Measurements from ENCODE around the gene DDC. TPM values are rescaled to one million over a fixed set of nuclear protein-coding genes. Genes with fewer than 3 reads are reported as not detected.

The DDC gene
- total RNA-seq, 1 donor from 2014 or later, result 0.82 TPM

- FAIRE-seq, result no peak
- no peak for DNase-seq (ENCODE audit: low spot score in 2 of 2)
These were observed 69.5 kb downstream of the DDC start for GRCh38 chr7:50495746-50496145.

- FAIRE-seq, result no peak
These were observed 72.3 kb downstream of the DDC start for GRCh38 chr7:50492770-50493519.

DNA sequence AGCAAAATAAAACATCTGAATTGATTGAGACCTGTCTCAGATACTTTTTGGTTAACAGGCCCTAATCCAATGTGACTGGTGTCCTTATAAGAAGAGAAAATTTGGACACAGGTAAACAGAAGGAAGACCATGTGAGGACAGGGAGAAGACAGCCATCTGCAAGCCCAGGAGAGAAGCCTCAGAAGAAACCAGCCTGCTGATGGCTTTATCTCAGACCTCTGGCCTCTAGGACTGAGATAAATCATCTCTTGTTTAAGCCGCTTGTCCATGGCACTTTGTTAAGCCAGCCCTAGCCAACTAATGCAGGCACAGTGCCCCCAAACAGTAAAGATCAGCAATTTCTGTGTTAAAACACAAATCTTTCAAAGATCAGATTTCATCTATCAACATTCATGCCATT is 73.3 kb downstream of the DDC start:
- no peak for FAIRE-seq
- DNase-seq (ENCODE audit: low spot score in 2 of 2), result no peak

More at GRCh38 chr7:50492770-50493519, 72.3 kb downstream of the DDC start:
- DNase-seq (ENCODE audit: low spot score in 2 of 2), result no peak

DNA sequence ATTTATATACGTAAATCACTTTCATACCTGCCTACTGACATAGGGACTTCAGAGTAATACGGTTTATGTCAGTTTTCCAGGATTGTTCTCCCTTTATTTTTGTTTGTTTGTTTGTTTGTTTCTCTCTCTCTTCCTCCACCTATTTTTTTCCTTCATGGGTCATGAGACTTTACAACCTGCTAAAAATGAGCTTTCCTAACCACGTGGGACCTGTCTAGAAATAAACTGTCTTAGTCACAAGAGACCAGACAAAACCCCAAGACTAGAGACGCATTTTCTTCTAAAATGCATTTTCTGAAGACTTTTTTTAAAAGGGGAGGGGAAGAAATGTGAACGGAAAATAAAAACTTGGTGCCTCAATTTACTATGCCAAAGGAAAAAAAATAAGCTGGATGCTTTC is 74.0 kb downstream of the DDC start:
- no peak for DNase-seq (ENCODE audit: low spot score in 2 of 2)
- FAIRE-seq, result no peak

DNA sequence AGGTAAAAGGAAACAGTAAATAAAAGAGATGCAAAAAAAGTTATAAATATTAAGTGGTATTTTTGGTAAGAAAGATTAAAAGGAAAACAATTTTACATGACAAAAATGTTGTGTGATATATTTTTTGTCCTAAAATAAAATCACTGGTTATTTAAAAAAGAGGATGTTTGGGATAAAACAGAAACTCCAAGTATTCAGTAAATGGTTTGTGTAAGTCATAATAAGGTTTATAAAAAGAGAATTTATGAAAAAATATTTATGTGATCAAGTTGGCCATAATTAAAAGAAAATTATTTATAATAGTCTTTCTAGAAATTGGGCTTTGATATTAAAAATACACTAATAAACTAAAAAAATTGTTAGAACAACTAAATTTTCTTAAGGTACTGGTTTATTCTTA is 76.8 kb downstream of the DDC start:
- no peak for DNase-seq (ENCODE audit: low spot score in 2 of 2)
- FAIRE-seq, result no peak

DNA sequence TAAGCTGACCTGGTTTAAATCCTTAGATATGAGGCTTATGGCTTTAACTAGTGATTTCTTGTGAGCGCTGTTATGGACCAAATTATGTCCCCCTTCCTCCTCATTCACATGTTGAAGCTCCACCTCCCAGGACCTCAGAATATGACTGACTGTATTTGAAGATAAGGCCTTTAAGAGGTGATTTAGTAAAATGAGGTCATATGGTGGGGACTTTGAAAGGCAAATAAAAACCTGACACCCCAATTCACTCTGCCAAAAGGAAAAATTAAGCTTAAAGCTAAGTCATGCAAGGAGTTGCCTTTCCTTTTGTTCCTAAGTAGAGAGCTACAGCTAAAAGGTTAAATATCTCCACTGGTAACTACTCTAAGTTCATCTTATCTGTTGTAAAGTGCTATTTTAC is 78.7 kb downstream of the DDC start:
- DNase-seq (ENCODE audit: low spot score in 2 of 2) (no peak), FAIRE-seq (no peak)

DNA sequence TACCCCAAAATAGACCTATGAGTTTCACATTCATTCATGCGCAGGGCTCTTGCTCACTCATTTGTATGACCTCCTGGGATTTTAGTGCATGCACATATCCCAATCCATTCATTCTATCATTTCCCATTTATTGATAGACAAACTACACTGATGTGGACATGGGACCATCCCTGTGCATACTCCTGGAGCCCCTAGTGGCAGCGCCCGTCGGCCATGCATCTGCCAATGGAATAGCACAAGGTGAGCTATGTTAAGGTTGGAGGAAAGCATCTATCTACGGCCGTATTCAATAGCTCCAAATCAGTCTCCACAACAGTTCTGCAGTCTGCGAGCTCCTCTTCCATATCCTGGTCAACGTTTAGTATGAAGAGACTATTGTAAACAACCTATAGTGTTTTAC is 83.3 kb downstream of the DDC start:
- no peak for DNase-seq (ENCODE audit: low spot score in 2 of 2)
- no peak for FAIRE-seq

GRCh38 chr7:50480797-50481196 is 84.4 kb downstream of the DDC start:
- FAIRE-seq (no peak), DNase-seq (ENCODE audit: low spot score in 2 of 2) (no peak)

GRCh38 chr7:50479743-50480517 is 85.3 kb downstream of the DDC start:
- DNase-seq (ENCODE audit: low spot score in 2 of 2) (no peak), FAIRE-seq (no peak)

DNA sequence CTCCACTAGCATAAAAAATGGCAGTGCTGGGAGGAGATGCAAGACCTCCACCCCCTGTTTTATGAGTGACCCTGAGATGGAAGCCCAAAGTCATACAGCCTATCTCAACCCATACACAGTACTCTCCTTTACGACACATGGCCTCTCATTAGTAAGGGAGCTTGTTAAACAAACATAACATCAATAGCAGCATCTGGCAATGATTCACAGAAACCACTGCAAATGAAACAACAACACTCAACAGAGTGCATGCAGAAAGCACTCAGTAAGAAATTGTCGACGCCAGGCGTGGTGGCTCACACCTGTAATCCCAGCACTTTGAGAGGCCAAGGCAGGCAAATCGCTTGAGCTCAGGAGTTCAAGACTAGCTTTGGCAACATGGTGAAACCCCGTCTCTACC is 87.6 kb downstream of the DDC start:
- no peak for DNase-seq (ENCODE audit: low spot score in 2 of 2)
- FAIRE-seq, result no peak

GRCh38 chr7:50476953-50477625 is 88.1 kb downstream of the DDC start:
- DNase-seq (ENCODE audit: low spot score in 2 of 2), result no peak
- FAIRE-seq, result no peak

DNA sequence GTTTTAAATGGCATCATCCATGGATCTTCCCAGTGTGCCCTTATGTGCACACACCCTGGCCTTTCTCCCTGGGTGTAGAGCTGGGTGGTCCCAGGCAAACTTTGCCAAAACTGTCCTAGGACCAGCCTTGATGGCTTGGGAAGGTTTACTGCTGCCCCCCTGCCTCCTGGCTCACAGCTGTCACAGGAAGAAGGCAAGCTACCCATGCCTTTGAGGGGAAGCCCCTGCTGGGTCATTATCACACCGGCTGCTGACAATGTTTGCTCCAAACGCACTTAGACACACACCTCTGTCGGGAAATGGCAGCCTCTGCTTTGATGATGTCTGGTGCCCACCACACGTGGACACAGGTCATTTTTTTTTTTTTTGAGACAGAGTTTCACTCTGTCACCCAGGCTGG is 89.9 kb downstream of the DDC start:
- DNase-seq (ENCODE audit: low spot score in 2 of 2), result no peak
- no peak for FAIRE-seq

DNA sequence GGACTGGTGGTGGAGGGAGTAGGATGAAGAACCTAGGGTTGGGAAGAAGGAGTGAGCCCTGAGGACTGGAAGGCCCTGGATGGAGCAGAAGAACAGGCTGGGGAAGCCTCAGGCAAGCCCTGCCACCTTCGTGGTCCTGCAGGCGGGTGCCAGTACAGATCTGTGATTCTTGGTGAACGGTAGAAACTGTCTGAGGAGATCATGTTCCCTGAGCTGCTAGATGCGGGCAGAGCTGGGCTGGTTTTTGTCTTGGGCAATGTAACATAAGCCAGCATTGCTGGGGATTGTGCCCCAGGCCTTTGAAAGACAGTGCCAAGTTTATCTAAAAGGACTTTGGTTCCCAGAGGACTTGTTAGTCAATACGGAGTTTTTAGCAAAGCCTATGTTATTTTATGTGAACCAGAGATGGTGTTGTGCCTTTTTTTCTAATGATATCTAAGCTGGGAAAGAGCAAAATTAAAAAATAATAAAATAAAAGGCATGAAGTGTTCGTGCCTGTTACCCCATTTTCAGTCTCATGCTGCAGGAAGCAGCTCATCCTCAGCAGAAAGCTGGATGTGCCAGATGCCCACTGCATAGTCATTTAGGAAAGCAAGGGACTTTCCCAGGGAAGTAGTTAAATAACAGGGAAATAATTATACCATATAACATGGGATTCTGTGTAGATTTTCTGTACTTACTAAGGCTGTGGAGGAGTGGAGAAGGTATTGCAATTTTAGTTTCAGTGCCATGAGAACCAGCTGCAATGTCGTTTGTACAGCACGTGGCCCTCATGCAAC is 90.6 kb downstream of the DDC start:
- DNase-seq (ENCODE audit: low spot score in 2 of 2) (no peak), FAIRE-seq (no peak)

DNA sequence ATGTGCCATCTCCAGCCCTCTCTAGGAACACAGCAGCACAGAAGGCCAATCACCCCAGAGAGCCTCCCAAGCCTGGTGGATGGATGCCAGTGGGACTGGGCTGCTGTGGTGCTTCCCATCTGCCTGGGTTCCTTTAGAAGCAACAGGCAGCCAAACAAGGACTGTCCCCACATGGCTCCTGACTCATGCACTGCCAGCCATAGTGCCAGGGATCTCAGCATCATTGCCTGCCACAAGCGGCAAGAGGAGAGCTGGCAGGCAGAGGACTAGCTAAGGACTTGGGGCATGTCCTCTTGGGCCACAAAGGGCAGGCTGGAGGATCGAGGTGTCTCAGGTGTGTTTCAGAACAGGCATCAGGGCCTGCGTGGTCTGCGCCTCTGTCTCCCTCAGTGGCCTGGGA is 91.7 kb downstream of the DDC start:
- FAIRE-seq, result no peak
- DNase-seq (ENCODE audit: low spot score in 2 of 2), result no peak

DNA sequence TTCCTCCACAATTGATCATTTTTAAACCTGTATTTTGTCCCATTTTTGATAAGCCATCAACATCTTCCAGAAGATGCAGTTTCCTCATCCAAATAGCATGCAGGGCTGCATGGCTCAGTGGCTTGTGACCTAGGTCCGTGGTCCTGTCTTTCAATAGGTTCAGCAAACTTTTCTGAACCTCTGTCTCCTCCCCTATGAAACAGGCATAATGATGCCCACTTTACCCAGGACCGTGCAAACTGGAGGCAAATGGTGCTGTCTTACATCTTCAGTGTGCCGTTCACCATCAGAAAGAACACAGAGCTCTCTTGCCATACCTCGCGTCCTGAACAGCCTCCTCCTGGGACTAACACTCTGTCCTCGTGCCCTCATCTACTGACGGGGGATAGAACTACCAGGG is 92.8 kb downstream of the DDC start:
- no peak for FAIRE-seq
- DNase-seq (ENCODE audit: low spot score in 2 of 2), result no peak

- no peak for DNase-seq (ENCODE audit: low spot score in 2 of 2)
- FAIRE-seq, result no peak
These were observed 93.2 kb downstream of the DDC start for GRCh38 chr7:50471970-50472369.

GRCh38 chr7:50470250-50471163 is 94.7 kb downstream of the DDC start:
- DNase-seq (ENCODE audit: low spot score in 2 of 2), result no peak
- no peak for FAIRE-seq

GRCh38 chr7:50469181-50469580 is 96.0 kb downstream of the DDC start:
- no peak for DNase-seq (ENCODE audit: low spot score in 2 of 2)
- no peak for FAIRE-seq

DNA sequence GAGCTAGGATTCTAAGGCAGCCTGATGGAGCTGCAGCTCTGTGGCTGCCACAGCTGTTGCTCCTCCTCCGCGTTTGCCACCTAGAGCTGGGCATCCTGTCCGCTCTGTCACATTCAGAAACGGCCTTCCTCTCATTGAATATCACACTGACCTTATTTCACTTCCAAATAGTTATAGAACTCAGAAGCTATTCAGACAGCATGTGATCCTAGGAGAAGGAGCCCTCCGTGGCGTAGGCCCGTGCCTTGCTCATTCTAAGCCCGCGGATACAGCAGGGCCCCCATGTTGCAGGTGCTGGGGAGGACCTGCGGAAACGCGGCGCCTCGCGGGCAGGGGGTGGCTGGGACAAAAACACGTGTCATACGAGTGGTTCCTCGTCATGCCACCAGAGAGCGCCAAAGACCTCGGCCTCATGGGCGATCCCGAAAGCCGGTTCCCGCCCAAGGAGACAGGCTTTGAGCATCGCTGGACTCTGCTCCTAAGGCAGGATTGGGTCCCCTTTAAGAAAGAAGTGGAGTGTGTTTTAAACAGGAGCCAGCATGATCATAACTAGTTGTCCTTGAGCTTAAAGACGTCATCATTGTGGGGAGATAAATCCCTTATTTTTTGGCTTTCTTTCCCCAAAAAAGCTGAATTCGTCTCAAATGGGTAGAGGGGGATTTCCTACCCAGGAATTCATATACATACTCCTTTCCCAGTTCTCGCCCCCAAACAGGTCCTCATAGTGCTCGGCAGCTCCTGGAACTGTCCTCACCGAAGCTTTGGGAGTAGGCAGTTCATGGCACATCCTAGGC is 97.2 kb downstream of the DDC start:
- no peak for FAIRE-seq
- peak; percentile 67 to 76 for DNase-seq (ENCODE audit: low spot score in 2 of 2)
